Activated T-cell treated with anti-CD3 and anti-CD28 coated beads for 48 hours (primary cell): Measurements from ENCODE around the gene SHF.
"Not testable (repeated sequence)": the region's sequence is repeated elsewhere in the genome, so short reads cannot be mapped to it uniquely, and the experiment has no call there.

Experiments
- DNase-seq: peaks from one replicate; pipeline ENCODE4 v3.0.0-alpha.2; 2020; ENCODE audit warnings: low read depth

Gene SHF

GRCh38 chr15:45146405-45146804, 41.4 kb downstream of the SHF start:
- DNase-seq: no peak

DNA sequence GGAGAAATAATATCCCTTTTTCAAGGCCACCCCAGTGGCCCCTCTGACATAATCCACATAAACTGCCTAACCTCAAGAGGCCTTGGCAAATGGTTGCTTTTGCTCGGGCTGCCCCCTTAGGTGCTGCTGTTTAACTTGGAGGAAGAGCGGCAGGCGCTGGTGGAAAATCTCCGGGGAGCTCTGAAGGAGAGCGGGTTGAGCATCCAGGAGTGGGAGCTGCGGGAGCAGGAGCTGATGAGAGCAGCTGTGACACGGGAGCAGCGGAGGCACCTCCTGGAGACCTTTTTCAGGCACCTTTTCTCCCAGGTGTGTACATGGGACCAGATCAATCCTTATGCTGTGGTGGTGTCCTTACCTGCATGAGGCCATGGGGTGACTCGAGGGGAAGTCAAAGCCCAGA, 43.0 kb downstream of the SHF start:
- no peak for DNase-seq

DNA sequence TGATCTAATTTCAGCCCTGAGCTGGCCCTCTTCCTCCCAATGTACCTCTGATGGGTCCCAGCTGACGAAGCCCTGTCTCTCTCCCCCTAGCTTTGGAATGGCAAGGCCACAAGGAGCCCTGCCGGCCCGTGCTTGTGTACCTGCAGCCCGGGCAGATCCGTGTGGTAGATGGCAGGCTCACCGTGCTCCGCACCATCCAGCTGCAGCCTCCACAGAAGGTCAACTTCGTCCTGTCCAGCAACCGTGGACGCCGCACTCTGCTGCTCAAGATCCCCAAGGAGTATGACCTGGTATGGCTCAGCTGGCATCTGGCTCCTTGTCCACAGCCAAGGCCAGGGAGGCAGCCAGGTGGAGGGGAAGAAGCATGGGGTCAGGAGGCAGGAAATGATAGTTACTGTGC, 43.8 kb downstream of the SHF start:
- no peak for DNase-seq

DNA sequence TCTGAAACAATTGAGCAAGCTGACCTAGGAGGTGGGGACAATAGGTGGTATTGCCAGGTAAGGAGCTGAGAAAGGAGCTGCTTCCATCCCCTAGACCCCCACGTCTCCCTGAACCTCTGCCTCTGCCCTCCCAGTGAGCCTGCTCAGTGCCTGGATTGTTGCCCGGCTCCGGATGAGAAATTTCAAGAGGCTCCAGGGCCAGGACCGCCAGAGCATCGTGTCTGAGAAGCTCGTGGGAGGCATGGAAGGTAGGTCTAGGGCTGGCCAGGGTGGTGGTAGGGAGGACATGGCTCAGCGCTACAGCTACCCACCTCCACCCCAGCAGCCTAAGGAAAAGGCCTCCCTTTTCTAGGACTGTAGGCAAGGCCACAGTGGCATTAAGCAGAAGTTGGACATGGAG, 44.7 kb downstream of the SHF start:
- DNase-seq: no peak

DNA sequence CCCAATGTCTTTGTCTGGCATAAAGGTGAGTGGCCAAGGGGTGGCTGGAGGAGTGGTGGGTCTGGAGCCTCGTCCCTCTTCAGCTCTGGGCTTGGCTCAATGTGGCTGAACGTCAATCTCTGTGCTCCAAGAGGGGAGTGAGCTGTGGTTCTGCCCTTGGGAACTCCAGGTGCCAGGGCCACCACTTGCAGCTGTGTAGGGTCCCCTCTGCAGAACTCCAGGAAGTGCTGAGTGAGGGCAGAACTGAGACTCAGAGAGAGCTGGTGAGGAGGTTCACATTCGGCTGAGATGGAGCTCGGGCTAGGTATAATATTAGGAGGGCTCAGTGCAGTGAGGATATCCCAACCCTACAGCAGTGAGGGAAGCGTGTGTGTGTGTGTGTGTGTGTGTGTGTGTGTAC, 46.4 kb downstream of the SHF start:
- no peak for DNase-seq

GRCh38 chr15:45140557-45141250, 47.1 kb downstream of the SHF start:
- no peak for DNase-seq

- no peak for DNase-seq
Observed at GRCh38 chr15:45139770-45140169, 48.0 kb downstream of the SHF start.

DNA sequence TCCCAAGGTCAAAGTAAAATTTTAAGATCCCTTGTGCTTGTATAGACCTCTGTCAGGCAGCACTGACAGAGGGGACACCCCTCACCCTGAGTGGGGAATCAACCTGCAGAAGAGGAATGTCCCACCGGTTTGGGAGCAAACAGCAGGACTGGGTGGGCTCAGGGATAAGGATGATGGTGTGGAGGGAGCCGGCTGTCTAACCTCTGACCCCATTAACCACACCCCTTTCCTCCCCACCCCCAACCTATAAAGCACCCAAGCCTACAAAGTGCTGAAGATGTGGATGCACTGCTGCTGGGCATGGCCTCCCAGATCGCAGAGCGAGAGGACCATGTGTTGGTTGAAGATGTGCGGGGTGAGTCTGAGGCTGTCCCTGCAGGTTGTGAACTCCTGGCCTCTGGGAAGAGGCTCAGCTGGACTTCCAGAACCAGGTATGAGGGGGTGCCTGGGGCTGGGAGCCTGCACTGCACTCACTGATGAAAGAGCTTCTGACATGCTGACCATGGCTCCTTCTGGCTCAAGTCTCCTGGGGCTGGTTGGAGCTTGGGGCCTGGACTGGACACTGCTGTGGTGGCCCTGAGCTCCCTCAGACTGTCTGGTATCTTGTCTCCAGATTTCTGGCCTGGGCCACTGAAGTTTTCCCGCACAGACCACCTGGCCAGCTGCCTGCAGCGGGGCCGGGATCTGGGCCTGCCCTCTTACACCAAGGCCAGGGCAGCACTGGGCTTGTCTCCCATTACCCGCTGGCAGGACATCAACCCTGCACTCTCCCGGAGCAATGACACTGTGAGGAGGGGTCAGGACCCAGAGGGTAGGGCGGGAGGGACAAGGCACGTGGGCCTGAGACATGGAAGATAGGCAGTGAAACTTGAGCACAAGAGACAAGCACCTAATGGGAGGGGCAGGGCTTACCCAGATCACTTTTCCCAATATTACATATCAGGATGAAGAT, 48.7 kb downstream of the SHF start:
- DNase-seq: no peak

- no peak for DNase-seq
Observed at GRCh38 chr15:45137703-45138102, 50.1 kb downstream of the SHF start.

GRCh38 chr15:45136378-45136764, 51.4 kb downstream of the SHF start:
- no peak for DNase-seq

- DNase-seq: not testable (repeated sequence)
Observed at GRCh38 chr15:45135705-45136377, 51.9 kb downstream of the SHF start.

- DNase-seq: no peak
Observed at GRCh38 chr15:45134682-45135604, 52.8 kb downstream of the SHF start.

- no peak for DNase-seq
Observed at GRCh38 chr15:45134046-45134445, 53.7 kb downstream of the SHF start.

- DNase-seq: no peak
Observed at GRCh38 chr15:45133561-45133920, 54.2 kb downstream of the SHF start.

DNA sequence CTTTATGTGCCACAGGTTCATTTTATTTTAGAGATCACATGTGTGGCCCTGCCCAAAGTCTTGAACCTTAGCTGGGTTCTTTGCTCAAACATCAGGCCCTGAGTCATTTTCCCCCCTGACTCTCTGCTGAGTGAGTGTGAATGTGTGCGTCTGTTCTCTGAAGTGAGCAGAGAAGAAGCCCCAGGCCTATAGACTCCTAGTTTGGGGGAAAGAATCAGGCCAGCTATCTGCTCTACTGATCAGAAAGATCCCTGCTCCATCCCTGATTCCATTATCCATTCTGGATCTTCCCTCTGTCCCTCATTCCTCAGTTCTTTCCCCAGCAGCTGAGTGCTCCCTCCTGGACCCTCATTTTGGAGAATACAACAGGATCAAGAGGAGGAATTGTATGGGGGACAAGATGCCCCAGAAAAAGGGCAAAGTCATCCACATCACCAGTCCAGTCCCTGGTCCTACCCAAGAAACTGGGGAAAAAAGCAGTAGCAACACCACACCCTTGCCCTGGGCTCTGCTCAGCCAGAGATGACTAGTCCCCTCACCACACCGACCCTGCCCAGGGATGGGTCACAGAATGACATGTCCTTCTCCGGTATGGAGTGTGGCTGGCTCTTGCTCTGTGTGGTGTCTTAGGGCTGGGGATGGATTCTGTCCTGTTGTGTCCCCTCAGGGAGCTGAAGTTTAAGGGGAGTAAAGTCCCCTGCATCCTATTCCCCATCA, 54.8 kb downstream of the SHF start:
- DNase-seq: no peak

DNA sequence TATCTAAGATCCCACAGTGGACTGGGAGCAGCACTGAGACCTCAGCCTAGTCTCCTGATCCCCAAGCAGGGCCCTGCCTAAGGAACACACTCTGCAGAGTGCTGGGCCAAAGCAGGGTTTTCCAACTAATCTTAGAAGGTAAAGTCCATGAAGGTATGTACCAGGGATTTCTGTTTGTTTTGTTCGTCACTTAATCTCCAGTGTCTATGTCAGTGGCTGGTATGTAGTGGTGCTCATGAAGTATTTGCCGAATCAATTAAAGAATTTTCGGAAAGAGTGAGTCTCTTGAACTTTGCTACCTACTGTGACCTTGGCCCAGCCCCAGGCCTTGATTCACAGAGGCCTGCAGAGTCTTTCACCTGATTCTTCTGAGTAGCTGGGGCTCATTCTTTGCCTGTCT, 56.3 kb downstream of the SHF start:
- no peak for DNase-seq

- no peak for DNase-seq
Observed at GRCh38 chr15:45130291-45131000, 57.3 kb downstream of the SHF start.

DNA sequence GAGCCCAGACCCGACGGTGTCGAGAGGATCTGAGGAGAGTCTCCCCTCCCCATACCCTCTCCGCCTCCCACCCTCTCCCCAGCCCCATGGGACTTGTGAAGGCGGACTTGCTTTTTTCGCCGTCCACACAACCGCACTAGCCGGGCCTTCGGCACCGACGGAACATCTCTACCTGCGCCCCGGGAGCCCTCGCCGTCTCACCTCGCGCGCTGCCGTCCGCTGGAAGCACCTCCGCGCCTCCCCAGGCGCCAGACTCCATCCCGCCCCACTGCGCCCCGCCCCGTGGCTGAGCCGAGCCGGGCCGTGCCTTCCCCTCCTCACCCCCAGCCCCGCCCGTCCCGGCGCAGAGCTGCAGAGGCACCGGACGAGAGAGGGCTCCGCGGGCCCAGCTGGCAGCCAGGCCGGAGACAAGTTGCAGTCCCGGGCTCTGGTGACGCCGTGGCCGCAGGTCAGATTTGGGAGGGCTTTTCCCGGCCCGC, 58.1 kb downstream of the SHF start, which contains the start of the genes DUOX1 and DUOXA1:
DUOX1 (plus strand) TSS at position 344 of the 479 bp plus-strand sequence. CDS start 1,973 bp downstream, outside the sequence.
DUOXA1 (minus strand) TSS at position 229 of the 479 bp plus-strand sequence. CDS start 6,865 bp downstream, outside the sequence.
- DNase-seq: no peak

- no peak for DNase-seq
Observed at GRCh38 chr15:45128971-45129639, 58.7 kb downstream of the SHF start.
